8988T (cell line): ENCODE results near the gene NPAS3.

ENCODE experiments used
- DNase-seq: peaks from one replicate; pipeline ENCODE4 v3.0.0; 2011

The NPAS3 gene

GRCh38 chr14:33343016-33343415, 404.3 kb downstream of the NPAS3 start:
- no peak for DNase-seq

DNA sequence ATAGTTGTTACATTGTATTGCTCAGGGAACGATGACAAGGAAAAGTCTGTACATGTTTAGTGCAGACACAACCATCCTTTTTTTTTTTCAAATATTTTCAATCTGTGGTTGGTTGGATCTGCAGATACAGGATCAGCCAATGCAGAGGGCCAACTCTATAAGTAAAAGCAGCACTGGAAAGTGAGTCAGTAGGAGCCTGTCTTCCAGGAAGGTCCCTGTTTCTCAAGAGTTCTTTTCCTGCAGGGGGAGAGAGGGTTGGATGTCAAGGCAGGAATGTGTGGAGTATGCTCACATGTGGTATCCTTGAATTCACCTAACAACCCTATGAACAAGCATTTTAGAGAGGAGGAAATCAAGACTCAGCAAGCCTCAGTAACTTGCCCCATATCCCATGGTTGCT, 409.1 kb downstream of the NPAS3 start:
- no peak for DNase-seq

- DNase-seq, result no peak
Observed at GRCh38 chr14:33348510-33348909, 409.8 kb downstream of the NPAS3 start.

GRCh38 chr14:33349871-33350270, 411.2 kb downstream of the NPAS3 start:
- no peak for DNase-seq

DNA sequence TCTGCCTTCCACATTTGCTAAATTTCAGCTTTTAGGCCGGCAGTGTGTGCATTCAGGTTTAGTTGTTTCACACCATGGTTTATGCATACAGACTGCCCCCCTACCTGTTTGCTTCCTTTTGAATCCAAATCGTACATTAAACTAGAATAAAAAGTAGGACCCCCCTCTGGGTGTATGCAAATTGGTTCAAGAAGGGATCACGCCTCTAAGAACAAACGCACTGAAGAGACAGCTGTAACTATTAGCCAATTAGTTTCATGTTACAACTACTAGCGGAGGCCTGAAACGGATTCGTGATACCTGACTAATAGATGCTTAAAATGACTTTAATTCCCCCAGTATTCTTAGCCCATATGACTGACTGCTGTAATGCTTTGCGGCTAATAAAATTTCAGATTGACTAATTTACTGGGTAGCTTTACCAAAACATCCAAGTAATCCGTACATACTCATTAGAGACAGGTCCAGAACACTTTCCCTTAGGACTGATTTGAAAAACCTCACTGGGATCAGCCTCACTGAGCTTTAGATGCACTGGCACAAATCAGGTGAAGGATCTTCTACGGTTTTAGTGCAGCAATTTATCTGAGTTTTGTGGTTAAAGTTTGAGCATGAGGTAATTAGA, 411.8 kb downstream of the NPAS3 start:
- no peak for DNase-seq

DNA sequence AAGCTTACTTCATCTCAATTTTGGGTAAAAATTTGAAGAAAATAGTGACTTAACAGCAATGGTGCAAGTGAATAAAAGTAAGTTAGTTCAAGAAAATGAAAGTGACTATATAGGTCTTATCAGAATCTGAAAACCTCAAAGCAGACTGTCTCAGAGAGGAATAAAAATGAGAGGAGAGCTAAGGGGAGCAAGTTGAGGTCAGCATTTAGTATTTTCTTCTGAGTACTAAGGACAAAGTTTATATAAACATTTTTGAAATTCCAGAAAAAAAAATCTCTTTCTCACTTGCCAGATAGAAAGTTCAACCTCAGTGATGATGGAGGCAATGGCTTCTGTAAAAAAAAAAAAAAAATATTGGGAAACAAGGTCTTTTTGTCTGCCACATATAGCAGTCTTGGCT, 414.1 kb downstream of the NPAS3 start:
- DNase-seq, result no peak

- DNase-seq, result no peak
Observed at GRCh38 chr14:33356181-33356580, 417.5 kb downstream of the NPAS3 start.

DNA sequence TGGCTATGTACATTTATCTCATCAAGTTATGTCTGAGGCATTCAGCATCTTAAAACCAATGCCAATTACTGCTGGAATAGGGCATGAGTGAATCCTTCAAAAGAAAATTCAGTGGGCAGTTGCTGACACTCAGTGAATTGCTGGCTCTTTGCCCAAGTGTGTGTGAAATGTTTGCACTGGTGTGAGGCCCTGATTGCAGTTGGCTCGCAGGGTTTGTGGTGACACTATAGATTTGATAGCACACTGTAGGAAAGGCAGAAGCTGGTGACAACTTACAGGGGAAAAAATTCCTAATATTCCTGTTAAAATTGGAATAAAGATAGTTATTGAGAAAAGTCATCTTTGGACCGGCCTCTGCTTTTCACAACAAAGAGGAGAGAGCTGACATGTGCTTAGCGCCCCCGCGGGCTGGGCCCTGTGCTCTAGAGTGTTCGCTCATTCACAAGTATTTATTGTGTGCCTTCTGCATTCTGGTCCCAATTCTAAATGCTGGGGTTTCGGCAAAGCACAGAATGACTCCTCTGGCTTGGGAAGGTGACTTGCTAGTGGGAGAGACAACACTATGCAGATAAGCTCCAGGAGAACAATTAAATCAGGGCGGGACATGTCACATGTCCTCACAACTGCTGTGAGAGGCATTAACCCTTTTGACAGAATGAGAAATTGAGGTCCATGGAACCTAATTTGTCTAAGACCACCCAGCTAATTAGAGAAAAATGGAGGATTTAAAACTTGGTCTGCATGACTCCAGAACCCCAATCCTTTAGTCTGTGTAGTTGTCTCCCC, 418.7 kb downstream of the NPAS3 start:
- no peak for DNase-seq

DNA sequence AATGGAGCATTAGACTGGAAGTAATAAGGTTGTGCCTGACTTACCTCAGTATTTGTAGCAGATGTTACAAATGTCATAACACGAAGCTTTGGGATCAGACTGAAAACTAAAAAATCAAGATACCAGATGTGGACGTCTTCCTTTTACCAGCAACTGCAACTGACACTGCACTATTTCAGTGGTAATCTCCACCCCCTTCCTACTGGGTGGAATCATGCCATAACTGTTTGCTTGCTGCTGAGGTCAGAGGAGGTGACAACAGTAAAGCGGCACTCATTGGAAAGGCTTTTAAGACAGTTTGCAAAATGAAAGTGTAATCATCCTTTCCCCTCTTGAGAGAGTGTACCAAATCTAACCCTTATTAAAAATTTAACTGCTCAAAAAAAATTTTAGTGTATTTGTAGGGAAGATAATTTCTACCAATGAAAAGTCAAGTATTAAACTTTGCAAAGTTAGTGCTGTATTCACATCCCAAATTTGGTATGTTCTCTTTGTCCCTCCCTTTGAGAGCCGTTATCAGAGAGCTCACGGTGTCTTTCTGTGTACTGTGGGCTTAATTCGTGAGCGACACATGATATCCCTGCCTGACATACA, 420.7 kb downstream of the NPAS3 start:
- no peak for DNase-seq

- no peak for DNase-seq
Observed at GRCh38 chr14:33362934-33363333, 424.3 kb downstream of the NPAS3 start.

GRCh38 chr14:33363682-33364081, 425.0 kb downstream of the NPAS3 start:
- DNase-seq, result no peak

GRCh38 chr14:33364466-33364865, 425.8 kb downstream of the NPAS3 start:
- DNase-seq, result no peak

DNA sequence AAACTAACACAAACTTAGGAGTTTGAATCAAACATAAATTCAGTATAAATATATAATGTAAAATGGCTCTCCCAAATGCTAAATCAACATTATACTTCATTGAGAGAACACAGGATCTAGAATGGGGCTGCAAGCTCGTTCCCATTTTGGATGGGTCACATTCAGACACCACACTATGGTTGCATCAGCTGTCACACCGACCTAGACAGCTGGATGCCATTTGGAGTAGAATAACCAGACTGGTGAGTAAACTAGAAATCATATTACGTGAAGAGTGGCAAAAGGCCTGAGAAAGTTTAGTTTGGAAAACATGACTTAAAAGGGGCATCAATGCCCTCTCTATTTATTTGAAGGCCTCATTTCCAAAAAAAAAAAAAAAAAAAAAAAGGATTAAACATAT, 430.4 kb downstream of the NPAS3 start:
- no peak for DNase-seq

GRCh38 chr14:33369972-33370371, 431.3 kb downstream of the NPAS3 start:
- DNase-seq, result no peak

- no peak for DNase-seq
Observed at GRCh38 chr14:33370426-33370825, 431.7 kb downstream of the NPAS3 start.

- DNase-seq, result no peak
Observed at GRCh38 chr14:33375196-33375595, 436.5 kb downstream of the NPAS3 start.

- no peak for DNase-seq
Observed at GRCh38 chr14:33375786-33376185, 437.1 kb downstream of the NPAS3 start.

DNA sequence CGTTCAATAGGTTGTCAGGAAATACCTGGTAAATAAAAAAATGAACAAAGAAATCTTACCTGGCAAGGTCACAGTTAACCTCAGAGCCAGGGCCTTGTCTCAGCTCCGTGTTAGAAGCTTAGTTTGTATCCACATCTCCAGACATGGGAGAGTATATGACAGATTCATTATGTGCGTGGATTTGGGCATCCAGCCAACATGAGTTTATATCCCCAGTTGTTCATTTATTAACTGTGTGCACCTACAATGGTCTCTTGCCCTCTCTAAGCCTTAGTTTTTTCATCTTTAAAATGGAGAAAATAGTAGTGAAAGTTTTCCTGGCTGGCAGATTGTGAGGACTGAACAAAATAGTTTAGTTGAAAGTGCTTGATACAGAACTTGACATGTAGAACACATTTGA, 437.8 kb downstream of the NPAS3 start:
- no peak for DNase-seq

GRCh38 chr14:33377596-33378390, 439.1 kb downstream of the NPAS3 start:
- no peak for DNase-seq

- no peak for DNase-seq
Observed at GRCh38 chr14:33381717-33382116, 443.0 kb downstream of the NPAS3 start.

DNA sequence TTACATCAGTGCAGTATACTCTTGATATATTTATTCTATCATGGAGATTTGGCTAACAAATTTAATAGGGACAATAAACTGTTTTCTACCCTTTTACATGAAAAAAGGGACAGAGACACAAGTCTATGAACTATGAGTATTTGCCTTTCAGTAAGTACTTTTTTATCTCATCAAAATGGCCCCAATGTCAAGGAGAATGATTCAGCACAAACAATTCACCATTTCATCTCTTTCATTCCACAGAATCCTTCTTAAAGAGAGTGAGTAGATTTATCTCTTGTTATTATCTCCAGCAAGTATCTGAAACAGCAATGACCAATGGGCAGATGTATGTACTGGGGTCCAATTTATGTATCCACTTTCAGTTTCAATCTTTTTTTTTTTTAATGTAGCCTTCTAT, 447.5 kb downstream of the NPAS3 start:
- DNase-seq, result no peak

GRCh38 chr14:33386781-33387180, 448.1 kb downstream of the NPAS3 start:
- no peak for DNase-seq

- DNase-seq, result no peak
Observed at GRCh38 chr14:33390335-33390734, 451.7 kb downstream of the NPAS3 start.
